ENCODE data around the gene CDH23.

Gene CDH23

DNA sequence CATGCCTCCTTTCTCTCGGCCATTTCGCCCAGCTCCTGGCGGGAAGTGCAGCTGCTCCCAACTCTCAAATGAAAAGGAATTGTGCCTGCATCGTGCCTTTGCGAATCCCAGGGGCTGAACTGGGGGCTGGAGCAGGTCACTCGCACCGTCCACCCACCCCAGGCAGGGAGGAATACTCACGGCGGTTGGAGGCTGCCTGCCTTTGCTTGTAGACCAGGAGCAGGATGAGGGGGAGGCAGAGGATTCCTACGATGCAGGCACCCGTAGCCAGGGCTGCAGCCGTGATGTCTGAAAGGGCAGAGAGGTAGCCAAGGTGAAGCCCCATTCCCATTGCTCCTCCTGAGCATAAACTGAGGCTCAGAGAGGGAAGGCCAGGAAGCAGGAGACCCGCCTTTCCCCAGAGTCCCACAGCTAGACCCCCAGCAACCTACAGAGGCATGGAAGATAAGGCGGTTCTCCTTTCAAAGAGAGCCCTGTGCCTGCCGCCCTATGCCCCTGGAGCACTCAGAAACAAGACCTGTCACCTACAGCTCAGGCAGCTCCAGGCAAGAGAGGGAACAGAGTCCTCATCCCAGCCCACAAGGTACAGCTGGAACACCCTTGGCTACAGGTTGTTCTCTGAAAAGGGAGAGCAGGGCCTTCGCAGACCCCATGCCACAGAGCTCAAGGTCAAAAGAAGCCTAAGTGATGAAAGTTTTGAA lies 358.6 kb downstream of the CDH23 start:
- H3K36me3 ChIP-seq = peaks cover 57 to 81% (median 78%) of the 10 kb centered on the region in 3 donors
- TF ChIP-seq, protein P1, sequence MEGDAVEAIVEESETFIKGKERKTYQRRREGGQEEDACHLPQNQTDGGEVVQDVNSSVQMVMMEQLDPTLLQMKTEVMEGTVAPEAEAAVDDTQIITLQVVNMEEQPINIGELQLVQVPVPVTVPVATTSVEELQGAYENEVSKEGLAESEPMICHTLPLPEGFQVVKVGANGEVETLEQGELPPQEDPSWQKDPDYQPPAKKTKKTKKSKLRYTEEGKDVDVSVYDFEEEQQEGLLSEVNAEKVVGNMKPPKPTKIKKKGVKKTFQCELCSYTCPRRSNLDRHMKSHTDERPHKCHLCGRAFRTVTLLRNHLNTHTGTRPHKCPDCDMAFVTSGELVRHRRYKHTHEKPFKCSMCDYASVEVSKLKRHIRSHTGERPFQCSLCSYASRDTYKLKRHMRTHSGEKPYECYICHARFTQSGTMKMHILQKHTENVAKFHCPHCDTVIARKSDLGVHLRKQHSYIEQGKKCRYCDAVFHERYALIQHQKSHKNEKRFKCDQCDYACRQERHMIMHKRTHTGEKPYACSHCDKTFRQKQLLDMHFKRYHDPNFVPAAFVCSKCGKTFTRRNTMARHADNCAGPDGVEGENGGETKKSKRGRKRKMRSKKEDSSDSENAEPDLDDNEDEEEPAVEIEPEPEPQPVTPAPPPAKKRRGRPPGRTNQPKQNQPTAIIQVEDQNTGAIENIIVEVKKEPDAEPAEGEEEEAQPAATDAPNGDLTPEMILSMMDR (IDR thresholded peaks at IDR 0.05) = no peak
- intact Hi-C loops (cut with DNase I; ENCODE audit: low total_unique reads) = no loop called here
- peaks cover 0 to 18% (median under 1%) of the 10 kb centered on the region in 4 donors for H3K4me1 ChIP-seq
- no peaks in the 10 kb centered on the region for H3K27me3 ChIP-seq
- no peak overlapping the region for H3K27ac ChIP-seq
- no peak for DNase-seq
- H3K9me3 ChIP-seq = no peaks in the 10 kb centered on the region
- H3K4me3 ChIP-seq = no peak overlapping the region

DNA sequence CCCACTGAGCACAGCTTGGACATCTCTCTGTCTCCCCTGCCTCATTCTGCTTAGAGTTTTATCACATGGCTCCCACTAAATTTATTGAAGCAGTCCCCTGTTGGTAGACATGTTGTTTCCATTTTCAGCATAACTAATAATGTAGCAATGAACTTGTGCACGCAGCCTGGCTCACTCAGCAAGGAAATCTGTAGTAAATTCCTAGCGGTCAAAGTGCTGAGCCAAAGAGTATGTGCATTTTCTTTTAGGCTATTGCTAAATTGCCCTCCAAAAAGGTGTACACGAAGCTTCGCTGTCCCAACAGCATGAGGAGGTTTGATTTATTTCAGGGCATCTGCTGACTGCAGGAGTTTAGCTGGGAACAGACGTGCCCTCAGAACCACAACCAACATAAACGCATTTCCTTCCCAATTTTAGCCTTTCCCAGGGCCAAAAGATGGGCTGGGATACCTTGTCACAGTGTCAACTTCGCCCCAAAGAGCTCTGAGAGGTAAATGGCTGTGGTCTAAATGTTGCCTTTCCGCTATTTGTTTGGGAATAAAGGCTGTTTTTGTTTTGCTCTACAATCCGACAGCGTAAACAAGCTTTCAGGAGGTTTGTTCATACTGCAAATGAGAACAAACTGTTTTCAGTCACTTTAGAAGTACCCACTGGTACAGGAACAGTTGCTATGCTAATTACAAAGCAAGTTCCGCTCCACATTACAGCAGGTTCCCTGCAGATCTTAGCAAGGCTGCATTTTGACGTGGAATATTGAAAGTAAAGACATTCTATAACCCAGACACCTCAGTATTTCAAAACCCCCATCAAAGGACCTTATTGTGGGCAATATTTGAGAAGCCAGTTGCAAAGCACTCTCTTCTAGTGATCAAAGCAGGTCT lies 359.8 kb downstream of the CDH23 start:
- H3K4me1 ChIP-seq = peaks cover 0 to 24% (median 5%) of the 10 kb centered on the region in 4 donors
- H3K36me3 ChIP-seq = peaks cover 56 to 81% (median 78%) of the 10 kb centered on the region in 3 donors
- intact Hi-C loops (cut with DNase I; ENCODE audit: low total_unique reads) = no loop called here
- TF ChIP-seq, protein P1 (IDR thresholded peaks at IDR 0.05) = no peak
- DNase-seq = no peak
- H3K4me3 ChIP-seq = no peak overlapping the region
- H3K27ac ChIP-seq = no peak overlapping the region
- no peaks in the 10 kb centered on the region for H3K27me3 ChIP-seq
- no peaks in the 10 kb centered on the region for H3K9me3 ChIP-seq

DNA sequence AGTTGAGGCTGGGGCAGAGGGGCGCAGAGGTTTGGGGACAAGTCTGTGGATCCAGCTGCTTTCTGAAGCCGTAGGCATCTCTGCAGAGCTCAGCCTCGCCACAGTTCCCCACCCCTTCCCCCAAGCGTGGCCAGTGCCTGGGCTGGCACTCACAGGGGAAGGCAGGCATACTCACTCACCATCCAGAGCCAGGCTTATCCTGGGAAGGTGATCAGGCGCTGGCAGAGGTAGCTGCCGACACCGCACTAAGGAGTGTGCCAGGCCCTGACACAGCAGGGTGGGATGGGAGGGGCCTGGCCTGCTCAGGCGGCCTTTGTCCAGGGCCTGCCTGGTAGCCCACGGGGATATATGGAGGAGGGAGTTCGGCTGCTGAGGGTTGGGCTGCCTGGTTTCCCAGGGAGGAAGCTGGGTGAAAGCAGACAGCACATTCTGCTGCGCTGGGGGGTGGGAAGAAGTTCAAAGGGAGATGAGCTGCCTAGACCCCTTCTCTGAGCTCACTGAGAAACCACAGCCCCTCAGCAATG lies 360.7 kb downstream of the CDH23 start:
- Histone ChIP-seq H3K36me3 (peaks cover 53 to 78% (median 74%) of the 10 kb centered on the region in 3 donors), H3K4me1 (peaks cover 0 to 33% (median 9%) of the 10 kb centered on the region in 4 donors), H3K4me3 (no peak overlapping the region), H3K27me3 (no peaks in the 10 kb centered on the region), H3K27ac (no peak overlapping the region), H3K9me3 (no peaks in the 10 kb centered on the region)
- TF ChIP-seq, protein P1 (IDR thresholded peaks at IDR 0.05) = no peak
- DNase-seq = no peak
- intact Hi-C loops (cut with DNase I; ENCODE audit: low total_unique reads) = no loop called here

- Histone ChIP-seq H3K4me3 (no peak overlapping the region), H3K36me3 (peaks cover 33 to 57% (median 41%) of the 10 kb centered on the region in 3 donors), H3K27ac (no peak overlapping the region), H3K4me1 (peaks cover 7 to 56% (median 41%) of the 10 kb centered on the region in 4 donors), H3K27me3 (no peaks in the 10 kb centered on the region), H3K9me3 (no peaks in the 10 kb centered on the region)
- intact Hi-C loops (cut with DNase I; ENCODE audit: low total_unique reads) = loop anchor here (5.0 kb wide), 1 partner anchor 44 kb away; the partner anchor contains the start of gene C10orf105
- DNase-seq = no peak
- TF ChIP-seq, protein P1 (IDR thresholded peaks at IDR 0.05) = no peak
Observed at GRCh38 chr10:71761105-71761511, 364.4 kb downstream of the CDH23 start.

DNA sequence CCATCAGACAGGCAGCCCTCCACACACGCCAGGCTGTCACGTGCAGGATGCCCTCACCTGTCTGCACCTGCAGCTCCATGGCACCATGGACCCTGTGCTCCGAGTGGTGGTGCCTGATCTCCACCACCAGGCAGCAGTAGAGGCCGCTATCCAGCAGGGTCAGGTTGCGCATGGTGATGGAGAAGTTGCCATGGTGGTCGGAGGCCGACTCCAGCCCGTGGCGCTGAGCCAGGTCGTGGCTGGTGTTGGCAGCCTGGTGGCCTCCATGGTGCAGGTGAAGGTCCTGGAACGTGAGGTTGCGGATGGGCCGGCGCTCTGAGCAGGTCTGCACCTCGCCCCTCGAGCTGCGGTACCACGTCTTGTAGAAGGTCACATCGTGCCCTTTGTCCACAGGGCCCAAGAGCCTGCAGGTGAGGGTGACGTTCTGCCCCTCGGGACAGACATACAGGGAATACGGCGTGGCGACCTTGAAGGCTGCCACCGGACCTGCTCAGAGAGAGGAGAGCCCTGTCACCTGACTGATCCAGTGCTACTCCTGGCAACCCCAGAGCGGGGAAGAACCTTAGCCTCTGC lies 364.9 kb downstream of the CDH23 start:
- peaks cover 7 to 62% (median 46%) of the 10 kb centered on the region in 4 donors for H3K4me1 ChIP-seq
- DNase-seq = no peak
- no peaks in the 10 kb centered on the region for H3K27me3 ChIP-seq
- no peaks in the 10 kb centered on the region for H3K9me3 ChIP-seq
- intact Hi-C loops (cut with DNase I; ENCODE audit: low total_unique reads) = loop anchor here (5.0 kb wide), 1 partner anchor 44 kb away; the partner anchor contains the start of gene C10orf105
- TF ChIP-seq, protein P1 (IDR thresholded peaks at IDR 0.05) = no peak
- peaks cover 28 to 57% (median 41%) of the 10 kb centered on the region in 3 donors for H3K36me3 ChIP-seq
- no peak overlapping the region for H3K27ac ChIP-seq
- no peak overlapping the region for H3K4me3 ChIP-seq
